Pancreas (tissue), 10 donors: Measurements from ENCODE around the gene ZNF573. TPM values are rescaled to one million over a fixed set of nuclear protein-coding genes. Genes with fewer than 3 reads are reported as not detected.
"Not testable (repeated sequence)": the region's sequence is repeated elsewhere in the genome, so short reads cannot be mapped to it uniquely, and the experiment has no call there.

ENCODE experiments used
- ATAC-seq, 4 donors: fragments of 200-7000 bp; cut with Tn5 transposase; one replicate each; pipeline versions ENCODE4 v1.8.0 to v1.9.1; 2020; ENCODE audit warnings: mild to moderate bottlenecking in 4 of 4, moderate library complexity in 4 of 4
- DNase-seq, 6 donors: peaks; one replicate each; pipeline ENCODE4 v3.0.0-alpha.2; 2020
- FAIRE-seq: peaks from 2 replicates; lab custom pipeline; 2012; peaks lifted over from hg19 to GRCh38; lab: Jason Lieb, UNC
- H3K27ac ChIP-seq, 4 donors: fragments of 200-600 bp; sonication (generic); 1 replicate in 3 of 4; 2 replicates in 1 of 4; pipeline versions ENCODE4 v1.5.0 to v1.8.0; 2020
- H3K27me3 ChIP-seq, 4 donors: fragments of 200-600 bp; one replicate each; pipeline ENCODE4 v1.8.0; 2021
- H3K36me3 ChIP-seq, 3 donors: fragments of 200-600 bp; sonication (generic) in 1 of 3; one replicate each; pipeline versions ENCODE4 v1.5.0 to v1.8.0; 2020 to 2021
- H3K4me1 ChIP-seq, 3 donors: fragments of 200-600 bp; one replicate each; pipeline ENCODE4 v1.8.0; 2021
- H3K4me3 ChIP-seq, 4 donors: fragments of 200-600 bp; sonication (generic) in 2 of 4; one replicate each; pipeline versions ENCODE4 v1.5.0 to v1.8.0; 2020 to 2021
- H3K9me3 ChIP-seq, 4 donors: fragments of 200-600 bp; one replicate each; pipeline ENCODE4 v1.8.0; 2021
- WGBS, 2 donors: extraction: QIAGEN DNeasy Blood & Tissue Kit; methylation state at CpG; one replicate each; pipeline ENCODE4 v1.1.7; 2013; 5-methylcytosine and 5-hydroxymethylcytosine counted together
- intact Hi-C, 3 donors: fragments of 100-400 bp; cut with DNase I; formaldehyde crosslinking; loops; one replicate each; pipeline versions ENCODE4 v1.11.1 to v1.14.2; 2022
- polyA plus RNA-seq, 2 donors: library from polyadenylated mRNA; stranded (reverse); fragments of 200-250 nt; gene quantifications; one replicate each; pipeline ENCODE4 v1.2.3, GENCODE V29; 2013
- total RNA-seq, 6 donors: library from RNA; stranded (reverse); fragmentation: NEBNext Ultra II Directional in 4 of 6; extraction: Animal tissue kit (Norgen Biotek cat#: 25700) in 4 of 6; gene quantifications; one replicate each; pipeline versions ENCODE4 v1.2.1 to v1.2.4, GENCODE V29; 2021 to 2023
- TF ChIP-seq, protein P1 (sequence below), 4 donors: fragments of 200-600 bp; sonication (generic) in 3 of 4; IDR thresholded peaks; one replicate each; pipeline versions ENCODE4 v1.5.0 to v1.8.0; 2021; ENCODE audit warnings: antibody characterized with exemption in 4 of 4
- donor health status: healthy with polysubstance abuse.
- donor health status: DM: no; HTN: no; CAD: no; lungs with moderate emphysema.
- donor health status: DM: no; HTN: no; CAD: no.
- donor health status: control.
- donor health status: control.
- donor health status: Bipolar disorder and iron deficiency.
- donor health status: DM: yes; HTN: yes; CAD: no.
- donor health status: DM: no; HTN: no; CAD: no.
- donor health status: DM: no; HTN: no; CAD: no.
- donor health status: DM: yes; HTN: yes; CAD: no.

ZNF573 gene
- 10 to 100 TPM in 1 of 6 donors, 1 to 10 TPM in 5; 4.1 to 10.2 (median 5.4) TPM for total RNA-seq
- polyA plus RNA-seq: 1 to 10 TPM; 1.1 to 1.6 TPM

DNA sequence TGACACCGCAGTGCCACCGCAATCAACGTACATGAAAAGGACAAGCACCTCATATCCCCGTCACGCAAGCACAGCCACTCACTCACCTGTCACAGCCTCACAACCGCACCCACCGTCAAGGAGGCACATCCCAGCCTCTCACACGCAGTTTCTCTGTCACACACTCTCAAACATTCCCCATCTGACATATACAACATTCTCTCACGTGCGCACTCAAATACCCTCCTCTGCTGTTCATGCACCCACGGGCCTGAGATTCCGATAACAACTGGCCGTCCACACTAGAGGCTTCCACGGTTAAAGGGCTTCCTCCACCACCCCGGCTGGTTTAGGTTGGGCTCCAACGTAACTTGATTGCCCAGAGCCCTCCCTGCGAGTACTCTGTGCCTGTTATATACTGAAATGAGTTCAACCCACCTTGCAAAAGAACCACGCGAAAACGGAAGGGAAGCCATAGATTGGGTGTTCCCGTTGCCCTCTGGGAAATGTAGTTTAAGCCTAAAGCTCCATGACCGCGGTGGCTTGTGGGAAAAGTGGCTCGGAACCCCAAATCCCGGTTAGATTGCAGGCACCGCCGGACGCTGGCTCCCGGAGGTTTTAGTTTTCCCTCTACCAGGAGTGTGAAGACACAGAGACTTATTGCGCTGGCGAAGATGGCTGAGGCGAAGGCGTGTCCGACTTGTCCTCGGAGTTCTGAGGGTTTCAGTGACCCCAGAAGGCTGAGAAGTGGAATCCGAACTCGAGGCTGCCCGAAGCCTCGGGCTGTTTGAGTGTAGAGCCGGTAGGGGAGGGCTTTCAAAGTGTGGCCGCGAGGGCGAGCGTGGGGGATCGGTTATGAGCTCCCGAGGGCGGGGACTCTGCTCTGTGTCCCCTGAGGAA lies at the start of gene ZNF573:
ZNF573 (minus strand) TSS at position 460 of the 879 bp plus-strand sequence. CDS start 5,857 bp downstream, outside the sequence.
- H3K4me3 ChIP-seq: peak within 1 kb of the TSS; percentile 54 to 76 (median 62)
- WGBS, 2 donors: 0% methylated on average over 47 of the region's 47 CpGs
- H3K4me1 ChIP-seq: peaks cover 0 to 12% (median 7%) of the 10 kb centered on the region in 3 donors
- no peak for FAIRE-seq
- peak within 1 kb of the TSS; percentile 51 to 79 (median 60) for H3K27ac ChIP-seq
- TF ChIP-seq, protein P1, sequence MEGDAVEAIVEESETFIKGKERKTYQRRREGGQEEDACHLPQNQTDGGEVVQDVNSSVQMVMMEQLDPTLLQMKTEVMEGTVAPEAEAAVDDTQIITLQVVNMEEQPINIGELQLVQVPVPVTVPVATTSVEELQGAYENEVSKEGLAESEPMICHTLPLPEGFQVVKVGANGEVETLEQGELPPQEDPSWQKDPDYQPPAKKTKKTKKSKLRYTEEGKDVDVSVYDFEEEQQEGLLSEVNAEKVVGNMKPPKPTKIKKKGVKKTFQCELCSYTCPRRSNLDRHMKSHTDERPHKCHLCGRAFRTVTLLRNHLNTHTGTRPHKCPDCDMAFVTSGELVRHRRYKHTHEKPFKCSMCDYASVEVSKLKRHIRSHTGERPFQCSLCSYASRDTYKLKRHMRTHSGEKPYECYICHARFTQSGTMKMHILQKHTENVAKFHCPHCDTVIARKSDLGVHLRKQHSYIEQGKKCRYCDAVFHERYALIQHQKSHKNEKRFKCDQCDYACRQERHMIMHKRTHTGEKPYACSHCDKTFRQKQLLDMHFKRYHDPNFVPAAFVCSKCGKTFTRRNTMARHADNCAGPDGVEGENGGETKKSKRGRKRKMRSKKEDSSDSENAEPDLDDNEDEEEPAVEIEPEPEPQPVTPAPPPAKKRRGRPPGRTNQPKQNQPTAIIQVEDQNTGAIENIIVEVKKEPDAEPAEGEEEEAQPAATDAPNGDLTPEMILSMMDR (IDR thresholded peaks at IDR 0.05): no peak
- intact Hi-C loops: no loop called here
- DNase-seq: peak; percentile 75 to 86 (median 82)
- no peaks in the 10 kb centered on the region for H3K36me3 ChIP-seq
- peak; percentile 98 to 99 (median 99) for ATAC-seq
- H3K27me3 ChIP-seq: no peaks in the 10 kb centered on the region
- no peaks in the 10 kb centered on the region for H3K9me3 ChIP-seq

DNA sequence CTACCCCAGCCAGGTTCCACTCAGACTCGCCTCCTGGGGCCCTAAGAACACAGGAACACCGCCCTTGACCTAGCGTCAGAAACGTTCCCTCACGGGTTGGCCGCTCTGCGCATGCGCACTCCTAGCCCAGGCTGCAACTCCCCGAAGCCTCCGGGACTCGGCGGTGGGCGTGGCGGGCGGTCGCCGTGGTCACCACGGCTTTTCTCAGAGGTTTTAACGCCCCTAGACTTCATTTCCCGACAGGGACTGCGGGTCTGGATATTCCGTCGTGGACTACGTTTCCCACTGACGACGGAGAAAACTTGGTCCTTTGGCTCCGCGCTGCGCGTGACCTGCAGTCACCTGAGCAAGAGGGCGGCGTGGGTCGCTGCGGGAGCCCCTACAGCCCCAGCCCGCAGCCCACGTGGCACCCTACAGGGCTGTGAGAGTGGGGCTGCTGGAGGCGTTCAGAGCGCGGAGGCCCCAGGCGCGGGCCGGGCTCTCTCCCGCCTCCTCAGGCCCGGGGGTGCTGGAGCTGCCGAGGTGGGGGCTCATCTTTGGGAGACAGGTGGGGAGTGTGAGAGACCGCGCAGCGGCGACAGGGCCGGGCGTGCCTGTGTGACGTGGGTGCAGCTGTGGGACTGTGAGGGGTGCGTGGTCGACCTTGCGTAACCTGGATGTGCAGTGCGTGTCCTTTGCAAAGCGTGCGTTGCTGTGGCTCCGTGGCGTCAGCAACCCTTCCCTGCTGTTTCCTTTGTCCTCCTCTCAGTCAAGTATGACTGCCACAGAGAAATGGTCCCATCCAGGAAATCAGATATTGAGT lies 38.0 kb upstream of the ZNF573 start:
- WGBS, 2 donors: 1% methylated on average over 60 of the region's 60 CpGs

DNA sequence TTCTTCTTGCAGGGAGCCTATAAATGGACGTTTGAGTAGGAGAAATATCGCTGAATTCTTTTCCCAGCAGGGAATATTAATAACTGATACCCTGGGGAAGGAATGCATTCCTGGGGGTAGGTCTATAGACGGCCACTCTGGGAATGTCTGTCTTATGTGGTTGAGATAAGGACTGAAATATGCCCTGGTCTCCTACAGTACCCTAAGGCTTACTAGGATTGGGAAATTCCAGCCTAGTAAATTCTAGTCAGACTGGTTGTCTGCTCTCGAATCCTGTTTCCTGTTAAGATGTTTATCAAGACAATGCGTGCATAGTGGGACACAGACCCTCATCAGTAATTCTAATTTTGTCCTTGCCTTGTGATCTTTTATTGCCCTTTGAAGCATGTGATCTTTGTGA lies 36.2 kb upstream of the ZNF573 start:
- 65 to 87% methylated on average over 5 of the region's 5 CpGs for WGBS, 2 donors
- H3K27me3 ChIP-seq, H3K4me1 ChIP-seq, ATAC-seq, DNase-seq, H3K27ac ChIP-seq, H3K36me3 ChIP-seq, intact Hi-C loops, H3K9me3 ChIP-seq, H3K4me3 ChIP-seq, FAIRE-seq: not testable (repeated sequence)

More for the DNA sequence above, 38.0 kb upstream of the ZNF573 start:
- Histone ChIP-seq H3K4me3 (peak overlapping the region; percentile 11 to 55 (median 42)), H3K27ac (no peak overlapping the region), H3K4me1 (no peaks in the 10 kb centered on the region), H3K9me3 (no peaks in the 10 kb centered on the region), H3K36me3 (no peaks in the 10 kb centered on the region), H3K27me3 (no peaks in the 10 kb centered on the region)
- intact Hi-C loops: no loop called here
- TF ChIP-seq, protein P1 (IDR thresholded peaks at IDR 0.05): no peak
- FAIRE-seq (no peak), DNase-seq (peak; percentile 68 to 89 (median 79)), ATAC-seq (peak; percentile 93 to 95 (median 94))

DNA sequence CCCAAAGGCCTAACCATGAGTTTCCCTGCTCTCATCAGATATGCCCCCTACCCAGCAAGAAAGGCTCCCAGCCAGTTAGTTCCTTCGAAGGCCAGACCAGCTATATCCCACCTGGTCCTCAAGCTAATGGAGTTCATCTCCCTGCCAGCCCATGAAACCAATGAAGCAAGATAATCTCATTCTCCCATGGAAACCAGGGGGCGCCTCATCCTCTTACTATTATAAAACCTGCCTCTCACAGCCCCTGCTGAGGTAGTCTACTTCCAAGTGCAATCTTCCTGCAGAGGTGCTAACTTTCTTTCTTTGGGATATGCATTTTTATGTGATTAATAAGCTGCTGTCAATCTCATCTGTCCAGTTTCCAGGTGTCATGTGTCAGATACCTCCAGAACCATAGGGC lies 34.0 kb upstream of the ZNF573 start:
- no peak overlapping the region for H3K27ac ChIP-seq
- intact Hi-C loops: no loop called here
- TF ChIP-seq, protein P1 (IDR thresholded peaks at IDR 0.05): no peak
- H3K27me3 ChIP-seq: no peaks in the 10 kb centered on the region
- no peak for FAIRE-seq
- H3K4me3 ChIP-seq: no peak overlapping the region
- no peaks in the 10 kb centered on the region for H3K4me1 ChIP-seq
- no peak for ATAC-seq
- H3K36me3 ChIP-seq: no peaks in the 10 kb centered on the region
- 72 to 91% methylated on average over 2 of the region's 2 CpGs for WGBS, 2 donors
- DNase-seq: no peak
- no peaks in the 10 kb centered on the region for H3K9me3 ChIP-seq

DNA sequence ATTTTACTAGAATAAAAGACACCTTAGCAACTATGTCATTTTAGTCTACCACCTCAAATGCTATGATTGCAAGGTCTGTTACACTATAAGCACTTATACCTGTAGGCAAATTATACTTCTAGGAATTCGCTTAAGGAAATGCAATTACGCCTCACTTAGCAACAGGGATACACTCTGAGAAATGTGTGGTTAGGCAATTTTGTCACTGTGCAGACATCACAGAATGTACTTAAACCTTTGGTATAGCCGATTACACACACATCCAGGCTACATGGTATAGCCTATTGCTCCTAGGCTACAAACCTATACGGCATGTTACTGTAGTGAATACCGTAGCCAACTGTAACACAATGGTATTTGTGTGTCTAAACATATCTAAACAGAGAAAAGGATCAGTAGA lies 30.0 kb upstream of the ZNF573 start:
- H3K4me1 ChIP-seq: no peaks in the 10 kb centered on the region
- TF ChIP-seq, protein P1 (IDR thresholded peaks at IDR 0.05): no peak
- H3K27me3 ChIP-seq: no peaks in the 10 kb centered on the region
- H3K27ac ChIP-seq: no peak overlapping the region
- peaks cover 0 to 4% (median 0%) of the 10 kb centered on the region in 4 donors for H3K9me3 ChIP-seq
- intact Hi-C loops: no loop called here
- 82 to 90% methylated on average over 5 of the region's 5 CpGs for WGBS, 2 donors
- H3K4me3 ChIP-seq: no peak overlapping the region
- DNase-seq (no peak), ATAC-seq (no peak), FAIRE-seq (no peak)
- H3K36me3 ChIP-seq: no peaks in the 10 kb centered on the region
